GM19372 (cell line): Measurements from ENCODE around the gene CEP170.

Experiments used
- ATAC-seq: cut with Tn5 transposase; IDR thresholded peaks from one replicate; pipeline ENCODE4 v1.9.1; 2021; ENCODE audit warnings: mild to moderate bottlenecking, low read depth, moderate library complexity; ENCODE audit not compliant: unreplicated experiment

CEP170 gene

GRCh38 chr1:243268751-243269460, 13.8 kb upstream of the CEP170 start:
- no peak for ATAC-seq

GRCh38 chr1:243267914-243268653, 13.0 kb upstream of the CEP170 start:
- ATAC-seq, result no peak

GRCh38 chr1:243267471-243267880, 12.4 kb upstream of the CEP170 start:
- no peak for ATAC-seq

- ATAC-seq, result no peak
Observed at GRCh38 chr1:243266231-243266630, 11.2 kb upstream of the CEP170 start.

GRCh38 chr1:243264717-243265116, 9.6 kb upstream of the CEP170 start:
- no peak for ATAC-seq

- ATAC-seq, result no peak
Observed at GRCh38 chr1:243261390-243261789, 6.3 kb upstream of the CEP170 start.

GRCh38 chr1:243260221-243260880, 5.3 kb upstream of the CEP170 start:
- ATAC-seq, result no peak

- no peak for ATAC-seq
Observed at GRCh38 chr1:243258731-243259130, 3.6 kb upstream of the CEP170 start.

- ATAC-seq, result no peak
Observed at GRCh38 chr1:243257189-243257588, 2.1 kb upstream of the CEP170 start.

- ATAC-seq, result no peak
Observed at GRCh38 chr1:243256590-243256989, 1.5 kb upstream of the CEP170 start.

GRCh38 chr1:243255791-243256512, 871 bp upstream of the CEP170 start, which contains the start of gene SDCCAG8:
Gene SDCCAG8 (plus strand): TSS chr1:243256041. CDS start chr1:243256174, 133 bp downstream.
- ATAC-seq, result peak; percentile 68

GRCh38 chr1:243254233-243254926, 701 bp downstream of the CEP170 start:
- ATAC-seq, result peak; percentile 8

- ATAC-seq, result no peak
Observed at GRCh38 chr1:243253926-243254232, 1.2 kb downstream of the CEP170 start.

- no peak for ATAC-seq
Observed at GRCh38 chr1:243253211-243253925, 1.7 kb downstream of the CEP170 start.

- no peak for ATAC-seq
Observed at GRCh38 chr1:243251539-243251938, 3.5 kb downstream of the CEP170 start.

- ATAC-seq, result no peak
Observed at GRCh38 chr1:243250102-243250501, 5.0 kb downstream of the CEP170 start.

- ATAC-seq, result no peak
Observed at GRCh38 chr1:243249214-243249613, 5.9 kb downstream of the CEP170 start.

GRCh38 chr1:243247901-243248300, 7.2 kb downstream of the CEP170 start:
- no peak for ATAC-seq

- no peak for ATAC-seq
Observed at GRCh38 chr1:243246916-243247315, 8.2 kb downstream of the CEP170 start.

GRCh38 chr1:243244432-243244841, 10.6 kb downstream of the CEP170 start:
- ATAC-seq, result peak; percentile 48
